ENCODE measurements around the gene POGZ.

Gene POGZ

DNA sequence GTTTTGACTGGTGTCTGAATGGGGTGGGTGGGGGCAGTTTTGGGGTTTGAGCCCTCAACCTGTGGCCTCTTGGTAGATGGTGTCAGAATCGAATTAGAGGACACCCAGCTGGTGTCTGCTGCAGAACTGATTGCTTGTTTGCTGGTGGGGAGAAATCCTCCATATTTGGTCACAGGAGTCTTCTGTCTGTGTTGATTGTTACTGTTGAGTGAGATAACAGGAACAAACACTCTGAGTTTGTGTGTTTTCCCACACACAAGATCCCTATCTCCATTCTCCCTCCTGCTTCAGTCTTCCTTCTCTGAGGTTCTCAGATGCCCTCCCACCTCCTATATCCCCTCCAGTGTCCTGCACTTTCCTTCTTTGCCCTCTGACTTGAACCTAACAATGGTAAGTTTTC is 32.8 kb upstream of the POGZ start:
- no peak for DNase-seq (ENCODE audit: low read depth)
- TF ChIP-seq, protein P1, sequence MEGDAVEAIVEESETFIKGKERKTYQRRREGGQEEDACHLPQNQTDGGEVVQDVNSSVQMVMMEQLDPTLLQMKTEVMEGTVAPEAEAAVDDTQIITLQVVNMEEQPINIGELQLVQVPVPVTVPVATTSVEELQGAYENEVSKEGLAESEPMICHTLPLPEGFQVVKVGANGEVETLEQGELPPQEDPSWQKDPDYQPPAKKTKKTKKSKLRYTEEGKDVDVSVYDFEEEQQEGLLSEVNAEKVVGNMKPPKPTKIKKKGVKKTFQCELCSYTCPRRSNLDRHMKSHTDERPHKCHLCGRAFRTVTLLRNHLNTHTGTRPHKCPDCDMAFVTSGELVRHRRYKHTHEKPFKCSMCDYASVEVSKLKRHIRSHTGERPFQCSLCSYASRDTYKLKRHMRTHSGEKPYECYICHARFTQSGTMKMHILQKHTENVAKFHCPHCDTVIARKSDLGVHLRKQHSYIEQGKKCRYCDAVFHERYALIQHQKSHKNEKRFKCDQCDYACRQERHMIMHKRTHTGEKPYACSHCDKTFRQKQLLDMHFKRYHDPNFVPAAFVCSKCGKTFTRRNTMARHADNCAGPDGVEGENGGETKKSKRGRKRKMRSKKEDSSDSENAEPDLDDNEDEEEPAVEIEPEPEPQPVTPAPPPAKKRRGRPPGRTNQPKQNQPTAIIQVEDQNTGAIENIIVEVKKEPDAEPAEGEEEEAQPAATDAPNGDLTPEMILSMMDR (conservative IDR thresholded peaks at IDR 0.05; ENCODE audit: low read length): no peak
- H3K4me3 ChIP-seq (ENCODE audit: low read length): no peak overlapping the region

GRCh38 chr1:151491641-151492040 is 32.3 kb upstream of the POGZ start:
- DNase-seq (ENCODE audit: low read depth): no peak
- no peak overlapping the region for H3K4me3 ChIP-seq (ENCODE audit: low read length)
- TF ChIP-seq, protein P1 (conservative IDR thresholded peaks at IDR 0.05; ENCODE audit: low read length): no peak

- H3K4me3 ChIP-seq (ENCODE audit: low read length): no peak overlapping the region
- TF ChIP-seq, protein P1 (conservative IDR thresholded peaks at IDR 0.05; ENCODE audit: low read length): no peak
- no peak for DNase-seq (ENCODE audit: low read depth)
Observed at GRCh38 chr1:151486557-151486956, 27.3 kb upstream of the POGZ start.

- TF ChIP-seq, protein P1 (conservative IDR thresholded peaks at IDR 0.05; ENCODE audit: low read length): no peak
- no peak for DNase-seq (ENCODE audit: low read depth)
Observed at GRCh38 chr1:151485685-151486255, 26.5 kb upstream of the POGZ start.

DNA sequence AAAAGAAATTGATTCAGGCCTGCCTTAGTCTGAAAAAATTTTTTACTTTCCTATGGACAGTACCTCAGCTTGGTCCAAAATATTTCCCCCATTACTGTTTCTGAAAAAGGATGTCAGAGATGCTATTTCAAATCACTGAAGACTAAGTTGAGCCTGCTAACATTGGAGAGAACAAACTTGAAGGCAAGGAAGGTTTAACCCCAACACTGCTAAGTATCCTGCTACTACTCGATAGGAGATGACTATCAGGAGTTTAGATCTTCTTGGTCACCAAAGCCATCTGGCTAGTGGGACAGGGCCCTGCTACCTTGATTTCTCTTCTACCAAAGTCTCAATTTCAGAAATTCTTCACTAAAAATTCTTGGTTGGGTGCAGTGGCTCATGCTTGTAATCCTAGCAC is 22.7 kb upstream of the POGZ start:
- no peak overlapping the region for H3K4me3 ChIP-seq (ENCODE audit: low read length)
- DNase-seq (ENCODE audit: low read depth): no peak
- TF ChIP-seq, protein P1 (conservative IDR thresholded peaks at IDR 0.05; ENCODE audit: low read length): no peak

More at GRCh38 chr1:151485685-151486255, 26.5 kb upstream of the POGZ start:
- no peak overlapping the region for H3K4me3 ChIP-seq (ENCODE audit: low read length)

DNA sequence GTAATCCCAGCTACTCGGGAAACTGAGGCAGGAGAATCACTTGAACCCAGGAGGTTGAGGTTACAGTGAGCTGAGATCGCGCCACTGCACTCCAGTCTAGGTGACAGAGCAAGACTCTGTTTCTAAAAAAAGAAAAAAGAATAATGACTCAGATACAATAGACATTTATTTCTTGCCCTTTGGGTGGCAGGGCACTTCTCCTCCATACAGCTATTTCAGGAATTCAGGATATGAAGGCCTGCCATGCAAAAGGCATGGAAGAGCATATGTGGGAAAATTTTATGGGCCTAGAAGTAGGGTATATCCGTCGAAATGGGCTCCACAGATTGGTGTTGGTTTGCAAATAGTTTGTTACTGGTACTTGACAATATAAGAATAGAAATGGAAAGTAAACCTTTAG is 20.2 kb upstream of the POGZ start:
- DNase-seq (ENCODE audit: low read depth): peak; percentile 39
- TF ChIP-seq, protein P1 (conservative IDR thresholded peaks at IDR 0.05; ENCODE audit: low read length): no peak
- H3K4me3 ChIP-seq (ENCODE audit: low read length): no peak overlapping the region

DNA sequence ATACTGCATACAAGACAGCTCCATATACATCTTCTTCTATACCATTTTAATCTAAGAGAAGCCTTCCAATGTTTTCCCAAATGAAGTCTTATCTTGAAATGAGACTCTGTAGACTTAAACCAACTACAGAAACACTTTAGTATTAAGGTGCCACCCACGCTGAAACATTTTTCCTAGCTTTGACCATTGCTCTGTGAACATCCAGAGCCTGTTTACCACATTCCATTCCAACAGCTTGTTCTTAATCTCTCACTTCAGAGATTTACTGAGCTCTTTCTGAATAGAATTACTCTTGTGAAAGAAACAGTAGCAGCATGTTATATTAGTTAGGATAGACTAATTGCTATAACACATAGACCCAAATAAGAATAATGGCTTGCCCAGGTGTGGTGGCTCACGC is 19.6 kb upstream of the POGZ start:
- TF ChIP-seq, protein P1 (conservative IDR thresholded peaks at IDR 0.05; ENCODE audit: low read length): no peak

More for the DNA sequence above, 19.6 kb upstream of the POGZ start:
- no peak overlapping the region for H3K4me3 ChIP-seq (ENCODE audit: low read length)
- peak; percentile 24 for DNase-seq (ENCODE audit: low read depth)

Measured in AG10803 (cell line).